ENCODE measurements around the gene PCP4.

- no peak for TF ChIP-seq POLR2A (IDR thresholded peaks at IDR 0.05; ENCODE audit: low read depth, low read length)
- TF ChIP-seq TAF1 (IDR thresholded peaks at IDR 0.05; ENCODE audit: borderline replicate concordance, low read depth, low read length) = no peak
- TF ChIP-seq POLR2AphosphoS5 (IDR thresholded peaks at IDR 0.05; ENCODE audit: low read depth, low read length) = no peak
Measured at GRCh38 chr21:39849014-39849655, 18.1 kb upstream of the PCP4 start.

Data from GM12892 (cell line).